Stimulated activated CD4-positive, alpha-beta T cell treated with anti-CD3 and anti-CD28 coated beads, Interleukin-15, amount 100 ng/mL, for 24 hours (primary cell): ENCODE results near the gene CEP85L.

Source experiments
- DNase-seq: peaks from one replicate; pipeline ENCODE4 v3.0.0-alpha.2; 2020

The CEP85L gene

GRCh38 chr6:118618676-118619377 is 32.6 kb downstream of the CEP85L start:
- DNase-seq: peak; percentile 76

GRCh38 chr6:118617417-118617816 is 34.0 kb downstream of the CEP85L start:
- no peak for DNase-seq

GRCh38 chr6:118611334-118611733 is 40.1 kb downstream of the CEP85L start:
- DNase-seq: no peak

GRCh38 chr6:118606858-118607257 is 44.5 kb downstream of the CEP85L start:
- no peak for DNase-seq

GRCh38 chr6:118606268-118606667 is 45.1 kb downstream of the CEP85L start:
- no peak for DNase-seq

- DNase-seq: no peak
These were observed 48.0 kb downstream of the CEP85L start for GRCh38 chr6:118603372-118603771.

GRCh38 chr6:118602300-118602699 is 49.1 kb downstream of the CEP85L start:
- no peak for DNase-seq

GRCh38 chr6:118598324-118598723 is 53.1 kb downstream of the CEP85L start:
- DNase-seq: no peak

- DNase-seq: no peak
These were observed 53.8 kb downstream of the CEP85L start for GRCh38 chr6:118597636-118598035.

- peak; percentile 18 for DNase-seq
These were observed 54.5 kb downstream of the CEP85L start for GRCh38 chr6:118596774-118597320.

GRCh38 chr6:118594877-118595276 is 56.5 kb downstream of the CEP85L start:
- no peak for DNase-seq

GRCh38 chr6:118591897-118592296 is 59.5 kb downstream of the CEP85L start:
- DNase-seq: no peak

- no peak for DNase-seq
These were observed 61.6 kb downstream of the CEP85L start for GRCh38 chr6:118589649-118590365.

GRCh38 chr6:118589186-118589585 is 62.2 kb downstream of the CEP85L start:
- no peak for DNase-seq

GRCh38 chr6:118588626-118589025 is 62.8 kb downstream of the CEP85L start:
- no peak for DNase-seq

- DNase-seq: no peak
These were observed 64.5 kb downstream of the CEP85L start for GRCh38 chr6:118586746-118587485.

GRCh38 chr6:118584911-118585310 is 66.5 kb downstream of the CEP85L start:
- DNase-seq: no peak

- DNase-seq: no peak
These were observed 69.9 kb downstream of the CEP85L start for GRCh38 chr6:118581489-118581959.

- DNase-seq: no peak
These were observed 70.6 kb downstream of the CEP85L start for GRCh38 chr6:118580585-118581419.

GRCh38 chr6:118579786-118580185 is 71.6 kb downstream of the CEP85L start:
- no peak for DNase-seq

- no peak for DNase-seq
These were observed 72.8 kb downstream of the CEP85L start for GRCh38 chr6:118578617-118579016.

GRCh38 chr6:118577972-118578371 is 73.4 kb downstream of the CEP85L start:
- no peak for DNase-seq
